Left ventricle myocardium inferior (tissue), 1 donor: ENCODE data around the gene OR8D2. TPM values are rescaled to one million over a fixed set of nuclear protein-coding genes. Genes with fewer than 3 reads are reported as not detected.

ENCODE experiments used
- DNase-seq: peaks from one replicate; pipeline ENCODE4 v3.0.0-alpha.2; 2020
- H3K27ac ChIP-seq: fragments of 200-600 bp; replicated peaks from 2 replicates; pipeline ENCODE4 v1.8.0; 2021
- H3K27me3 ChIP-seq: fragments of 200-600 bp; 2 replicates; pipeline ENCODE4 v1.8.0; 2021; ENCODE audit warnings: low read depth
- H3K36me3 ChIP-seq: fragments of 200-600 bp; 2 replicates; pipeline ENCODE4 v1.8.0; 2021
- H3K4me1 ChIP-seq: fragments of 200-600 bp; 2 replicates; pipeline ENCODE4 v1.8.0; 2021
- H3K4me3 ChIP-seq: fragments of 200-600 bp; 2 replicates; pipeline ENCODE4 v1.8.0; 2021; ENCODE audit warnings: mild to moderate bottlenecking, moderate library complexity
- H3K9me3 ChIP-seq: fragments of 200-600 bp; replicated peaks from 2 replicates; pipeline ENCODE4 v1.8.0; 2021
- CTCF ChIP-seq: fragments of 200-600 bp; IDR thresholded peaks from 2 replicates; pipeline ENCODE4 v1.8.0; 2021; ENCODE audit warnings: antibody characterized with exemption, mild to moderate bottlenecking, borderline replicate concordance
- intact Hi-C: fragments of 100-400 bp; cut with micrococcal nuclease; formaldehyde crosslinking; loops from one replicate; pipeline ENCODE4 v1.11.0; 2022
- total RNA-seq: library from RNA; stranded (reverse); fragmentation: NEBNext Ultra II Directional; extraction: Animal tissue kit (Norgen Biotek cat#: 25700); gene quantifications from one replicate; pipeline ENCODE4 v1.2.1, GENCODE V29; 2021
- donor health status: DM: no; HTN: yes; CAD: no; lungs with severe emphysema.

OR8D2 gene
- total RNA-seq, 1 donor from 2014 or later, result not detected

- TF ChIP-seq CTCF, result no peak
- Histone ChIP-seq H3K9me3 (peaks cover 17% of the 10 kb centered on the region), H3K4me3 (no peak overlapping the region), H3K4me1 (no peaks in the 10 kb centered on the region), H3K36me3 (no peaks in the 10 kb centered on the region), H3K27ac (no peak overlapping the region), H3K27me3 (no peaks in the 10 kb centered on the region)
- no peak for DNase-seq
- intact Hi-C loops, result no loop called here
These were observed 25.3 kb downstream of the OR8D2 start for GRCh38 chr11:124294687-124295086.

GRCh38 chr11:124285610-124286344 lies 34.2 kb downstream of the OR8D2 start:
- H3K36me3 ChIP-seq, result no peaks in the 10 kb centered on the region
- intact Hi-C loops, result no loop called here
- H3K9me3 ChIP-seq, result peaks cover 77% of the 10 kb centered on the region
- no peak overlapping the region for H3K4me3 ChIP-seq
- TF ChIP-seq CTCF, result no peak
- no peak overlapping the region for H3K27ac ChIP-seq
- DNase-seq, result no peak
- H3K27me3 ChIP-seq, result no peaks in the 10 kb centered on the region
- H3K4me1 ChIP-seq, result no peaks in the 10 kb centered on the region

GRCh38 chr11:124278261-124278660 lies 41.7 kb downstream of the OR8D2 start:
- Histone ChIP-seq H3K36me3 (no peaks in the 10 kb centered on the region), H3K27me3 (no peaks in the 10 kb centered on the region), H3K4me1 (no peaks in the 10 kb centered on the region), H3K27ac (no peak overlapping the region), H3K4me3 (no peak overlapping the region), H3K9me3 (peaks cover 30% of the 10 kb centered on the region)
- no peak for TF ChIP-seq CTCF
- intact Hi-C loops, result no loop called here
- DNase-seq, result no peak

- DNase-seq, result no peak
- Histone ChIP-seq H3K4me1 (no peaks in the 10 kb centered on the region), H3K4me3 (no peak overlapping the region), H3K9me3 (peaks cover 27% of the 10 kb centered on the region), H3K27ac (no peak overlapping the region), H3K27me3 (no peaks in the 10 kb centered on the region), H3K36me3 (no peaks in the 10 kb centered on the region)
- TF ChIP-seq CTCF, result no peak
- intact Hi-C loops, result no loop called here
These were observed 42.2 kb downstream of the OR8D2 start for GRCh38 chr11:124277804-124278203.

- Histone ChIP-seq H3K27me3 (no peaks in the 10 kb centered on the region), H3K4me3 (no peak overlapping the region), H3K9me3 (peaks cover 21% of the 10 kb centered on the region), H3K27ac (no peak overlapping the region), H3K4me1 (no peaks in the 10 kb centered on the region), H3K36me3 (no peaks in the 10 kb centered on the region)
- intact Hi-C loops, result no loop called here
- DNase-seq, result no peak
- no peak for TF ChIP-seq CTCF
These were observed 42.8 kb downstream of the OR8D2 start for GRCh38 chr11:124277207-124277606.
